ENCODE data around the gene NUDT3.

The NUDT3 gene

DNA sequence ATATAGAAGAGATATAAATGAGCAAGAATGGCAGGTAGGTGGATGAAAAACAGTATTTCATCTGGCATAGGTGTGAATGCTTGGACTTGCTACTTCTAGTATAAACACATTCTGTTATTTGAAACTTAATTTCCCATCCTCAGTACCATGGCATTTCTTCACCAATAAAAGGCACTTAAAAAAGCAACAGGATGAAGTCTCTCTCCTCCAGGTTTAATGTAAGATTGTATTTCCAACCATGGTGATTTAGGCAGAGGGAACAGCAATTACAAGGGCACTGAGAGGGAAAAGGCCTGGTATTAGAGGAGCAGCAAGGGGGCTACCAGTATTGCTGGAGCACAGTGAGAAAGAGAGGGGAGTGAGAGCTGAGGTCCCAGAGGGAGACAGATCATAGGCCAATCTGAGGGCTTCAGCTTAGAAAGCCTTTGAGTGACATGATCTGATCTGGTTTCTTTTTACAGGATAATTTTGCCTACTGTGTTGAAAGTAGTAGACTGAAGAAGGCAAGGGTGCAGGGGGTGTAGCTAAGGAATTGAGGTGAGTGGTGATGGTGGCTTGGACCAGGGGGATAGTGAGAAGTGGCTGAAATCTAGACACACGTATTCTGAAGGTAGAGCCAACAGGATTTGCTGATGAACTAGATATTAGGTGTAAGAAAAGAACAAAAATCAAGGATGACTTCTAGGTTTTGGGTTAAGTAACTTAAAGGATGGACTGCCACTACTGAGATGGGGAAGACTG lies 75.9 kb downstream of the NUDT3 start:
- H3K79me2 ChIP-seq (ENCODE audit: low read length), result peaks cover 7% of the 10 kb centered on the region; the same call in 1 of the 2 replicates
- H4K20me1 ChIP-seq (ENCODE audit: insufficient read depth, low read length), result no peaks in the 10 kb centered on the region
- H3K27ac ChIP-seq (ENCODE audit: low read length), result no peak overlapping the region
- no peak for TF ChIP-seq EZH2phosphoT487 (IDR thresholded peaks at IDR 0.05; ENCODE audit: low read depth)
- TF ChIP-seq CTCF (IDR thresholded peaks at IDR 0.05; ENCODE audit: low read depth, low read length), result no peak
- H3K9ac ChIP-seq (ENCODE audit: low read length), result no peak overlapping the region
- no peaks in the 10 kb centered on the region for H3K9me3 ChIP-seq (ENCODE audit: insufficient read depth, low read length)
- no peak overlapping the region for H2AFZ ChIP-seq (ENCODE audit: low read depth, low read length)
- H3K4me3 ChIP-seq (ENCODE audit: low read length), result no peak overlapping the region
- no peaks in the 10 kb centered on the region for H3K36me3 ChIP-seq (replicated peaks; ENCODE audit: low read depth, low read length)
- no peaks in the 10 kb centered on the region for H3K27me3 ChIP-seq (ENCODE audit: low read depth, low read length)
- H3K4me2 ChIP-seq (ENCODE audit: low read length), result peak overlapping the region; percentile 87
- peaks cover 39% of the 10 kb centered on the region for H3K4me1 ChIP-seq (ENCODE audit: low read length)

DNA sequence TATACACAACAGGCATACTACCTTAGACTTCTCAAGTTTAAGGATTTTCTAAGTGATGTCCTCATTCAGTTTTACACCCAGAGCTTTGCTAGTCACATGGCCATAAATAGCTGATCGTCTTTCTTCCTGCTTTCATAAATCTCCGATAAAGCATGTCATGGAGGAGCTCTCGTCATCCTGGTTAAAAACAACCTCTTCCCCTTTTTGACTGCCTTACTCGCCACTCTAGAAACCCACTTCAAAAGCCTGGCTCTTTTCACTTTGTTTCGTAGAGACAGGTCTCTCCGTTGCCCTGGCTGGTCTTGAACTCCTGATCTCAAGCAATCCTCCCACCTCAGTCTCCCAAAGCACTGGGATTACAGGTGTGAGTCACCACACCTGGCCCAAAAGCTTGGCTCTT lies 76.7 kb downstream of the NUDT3 start:
- Histone ChIP-seq H3K27ac (ENCODE audit: low read length) (peak overlapping the region; percentile 41), H3K27me3 (ENCODE audit: low read depth, low read length) (no peaks in the 10 kb centered on the region), H2AFZ (ENCODE audit: low read depth, low read length) (peak overlapping the region; percentile 41; the same call in 1 of the 2 replicates), H3K4me3 (ENCODE audit: low read length) (peak overlapping the region; percentile 61), H3K4me1 (ENCODE audit: low read length) (peaks cover 39% of the 10 kb centered on the region), H3K79me2 (ENCODE audit: low read length) (peaks cover 7% of the 10 kb centered on the region; the same call in 1 of the 2 replicates), H3K9me3 (ENCODE audit: insufficient read depth, low read length) (no peaks in the 10 kb centered on the region), H3K4me2 (ENCODE audit: low read length) (peak overlapping the region; percentile 87), H3K36me3 (replicated peaks; ENCODE audit: low read depth, low read length) (no peaks in the 10 kb centered on the region), H4K20me1 (ENCODE audit: insufficient read depth, low read length) (no peaks in the 10 kb centered on the region), H3K9ac (ENCODE audit: low read length) (peak overlapping the region; percentile 39)
- TF ChIP-seq CTCF (IDR thresholded peaks at IDR 0.05; ENCODE audit: low read depth, low read length) (no peak), EZH2phosphoT487 (IDR thresholded peaks at IDR 0.05; ENCODE audit: low read depth) (no peak)

GRCh38 chr6:34315256-34315655 lies 77.2 kb downstream of the NUDT3 start:
- Histone ChIP-seq H3K79me2 (ENCODE audit: low read length) (peaks cover 7% of the 10 kb centered on the region; the same call in 1 of the 2 replicates), H3K4me1 (ENCODE audit: low read length) (peaks cover 39% of the 10 kb centered on the region)
- TF ChIP-seq EZH2phosphoT487 (IDR thresholded peaks at IDR 0.05; ENCODE audit: low read depth) (no peak), CTCF (IDR thresholded peaks at IDR 0.05; ENCODE audit: low read depth, low read length) (no peak)

GRCh38 chr6:34312259-34312658 lies 80.2 kb downstream of the NUDT3 start:
- peaks cover 7% of the 10 kb centered on the region; the same call in 1 of the 2 replicates for H3K79me2 ChIP-seq (ENCODE audit: low read length)
- no peak overlapping the region for H3K4me2 ChIP-seq (ENCODE audit: low read length)
- no peaks in the 10 kb centered on the region for H3K36me3 ChIP-seq (replicated peaks; ENCODE audit: low read depth, low read length)
- no peak overlapping the region for H3K27ac ChIP-seq (ENCODE audit: low read length)
- H3K27me3 ChIP-seq (ENCODE audit: low read depth, low read length), result no peaks in the 10 kb centered on the region
- TF ChIP-seq EZH2phosphoT487 (IDR thresholded peaks at IDR 0.05; ENCODE audit: low read depth), result no peak
- TF ChIP-seq CTCF (IDR thresholded peaks at IDR 0.05; ENCODE audit: low read depth, low read length), result no peak
- H4K20me1 ChIP-seq (ENCODE audit: insufficient read depth, low read length), result no peaks in the 10 kb centered on the region
- H3K4me3 ChIP-seq (ENCODE audit: low read length), result no peak overlapping the region
- no peaks in the 10 kb centered on the region for H3K9me3 ChIP-seq (ENCODE audit: insufficient read depth, low read length)
- H3K9ac ChIP-seq (ENCODE audit: low read length), result no peak overlapping the region
- H3K4me1 ChIP-seq (ENCODE audit: low read length), result peaks cover 27% of the 10 kb centered on the region
- no peak overlapping the region for H2AFZ ChIP-seq (ENCODE audit: low read depth, low read length)

More at GRCh38 chr6:34315256-34315655, 77.2 kb downstream of the NUDT3 start:
- H3K9me3 ChIP-seq (ENCODE audit: insufficient read depth, low read length), result no peaks in the 10 kb centered on the region
- H3K27ac ChIP-seq (ENCODE audit: low read length), result peak overlapping the region; percentile 41; the same call in 1 of the 2 replicates
- H3K4me2 ChIP-seq (ENCODE audit: low read length), result peak overlapping the region; percentile 87
- no peaks in the 10 kb centered on the region for H4K20me1 ChIP-seq (ENCODE audit: insufficient read depth, low read length)
- H3K27me3 ChIP-seq (ENCODE audit: low read depth, low read length), result no peaks in the 10 kb centered on the region
- H2AFZ ChIP-seq (ENCODE audit: low read depth, low read length), result peak overlapping the region; percentile 41; the same call in 1 of the 2 replicates
- peak overlapping the region; percentile 61 for H3K4me3 ChIP-seq (ENCODE audit: low read length)
- no peaks in the 10 kb centered on the region for H3K36me3 ChIP-seq (replicated peaks; ENCODE audit: low read depth, low read length)
- peak overlapping the region; percentile 39 for H3K9ac ChIP-seq (ENCODE audit: low read length)

Measured in OCI-LY3 (cell line).